Hematopoietic multipotent progenitor cell (in vitro differentiated cells): ENCODE measurements around the gene SLC17A9. TPM values are rescaled to one million over a fixed set of nuclear protein-coding genes. Genes with fewer than 3 reads are reported as not detected.

Experiments used
- DNase-seq, 3 donors: peaks; one replicate each; pipeline ENCODE4 v3.0.0-alpha.2; 2011 to 2015; ENCODE audit warnings: low read depth in 2 of 3, low spot score in 2 of 3
- total RNA-seq: library from RNA; depleted of rRNA; stranded (reverse); fragments of >200 nt; gene quantifications from one replicate; pipeline ENCODE4 v1.2.3, GENCODE V29; 2012

Gene SLC17A9
- total RNA-seq, 1 donor, result 28.8 TPM

GRCh38 chr20:62997417-62998035 is 45.0 kb downstream of the SLC17A9 start:
- no peak for DNase-seq

DNA sequence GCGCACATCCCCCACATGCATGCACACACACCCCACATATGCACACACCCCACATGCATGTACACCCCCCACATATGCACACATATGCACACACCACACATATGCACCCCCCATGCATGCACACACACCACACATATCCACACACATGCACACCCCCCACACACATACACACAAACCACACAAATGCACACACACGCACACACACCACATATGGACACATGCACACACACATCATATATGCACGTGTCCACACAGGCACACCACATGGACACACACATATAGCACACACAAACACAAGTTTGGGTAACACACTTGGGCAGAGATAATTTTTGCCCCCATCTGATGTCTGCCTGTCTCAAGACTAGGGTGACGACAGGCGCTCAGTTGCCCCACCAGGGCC is 45.9 kb downstream of the SLC17A9 start:
- DNase-seq, result no peak

DNA sequence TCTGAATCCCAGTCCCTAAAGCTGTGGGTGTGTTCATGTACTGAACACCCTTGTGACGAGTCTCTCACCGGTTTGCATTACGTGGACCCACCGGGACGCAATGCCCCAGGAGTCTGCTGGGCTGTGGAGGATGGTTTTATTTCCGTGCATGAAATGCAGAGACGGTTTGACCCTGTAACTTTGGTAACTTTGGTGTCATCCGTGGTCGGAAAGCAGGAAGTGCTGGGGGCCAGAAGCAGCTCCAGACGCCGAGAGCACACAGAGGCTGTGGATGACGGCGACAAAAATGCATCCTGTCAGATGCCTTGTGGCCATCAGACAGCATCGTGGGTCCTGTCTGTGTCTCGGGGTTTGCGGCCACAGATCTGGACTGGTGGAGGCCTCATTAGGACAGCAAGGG is 47.1 kb downstream of the SLC17A9 start:
- peak in 2 of 3 donors; percentile 53 to 64 for DNase-seq

DNA sequence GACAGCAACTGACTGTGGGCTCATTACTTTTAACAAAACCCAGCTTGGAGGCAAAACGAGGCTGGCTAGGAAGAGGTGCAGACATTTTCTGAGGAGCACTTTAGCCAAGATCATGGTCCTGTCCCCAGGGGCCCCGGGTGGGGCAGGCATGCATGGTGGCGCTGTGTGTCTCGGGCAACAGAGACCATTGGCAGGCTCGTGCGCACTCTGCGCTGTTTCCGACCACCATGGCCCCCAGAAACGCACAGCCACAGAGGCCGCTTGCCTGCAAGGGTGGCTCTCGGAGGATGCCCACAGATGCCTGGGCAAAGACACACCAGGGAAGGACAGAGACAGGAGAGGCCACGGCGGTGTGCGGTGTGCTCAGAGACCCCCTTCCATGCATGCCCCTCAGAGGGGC is 47.5 kb downstream of the SLC17A9 start:
- DNase-seq, result no peak

GRCh38 chr20:63000958-63001357 is 48.4 kb downstream of the SLC17A9 start:
- no peak for DNase-seq

DNA sequence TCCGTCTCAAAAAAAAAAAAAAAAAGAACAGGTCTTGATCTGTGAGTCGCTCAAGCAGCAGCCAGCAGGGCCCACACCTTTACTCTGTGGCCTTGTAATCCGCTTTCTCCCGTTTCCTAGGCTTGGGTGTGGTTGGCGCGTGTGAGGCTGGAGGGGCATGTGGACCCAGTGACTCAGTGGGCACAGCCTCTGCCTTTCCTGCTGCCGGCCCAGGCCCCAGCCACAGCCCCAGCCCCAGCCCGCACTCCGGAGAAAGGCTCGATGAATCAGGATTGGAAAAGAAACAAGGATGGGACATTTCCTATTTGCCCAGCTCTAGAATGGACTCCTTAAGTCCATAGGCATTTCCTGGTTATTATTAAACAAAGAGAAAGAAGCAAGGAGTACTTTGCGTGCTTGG is 50.0 kb downstream of the SLC17A9 start:
- no peak for DNase-seq

DNA sequence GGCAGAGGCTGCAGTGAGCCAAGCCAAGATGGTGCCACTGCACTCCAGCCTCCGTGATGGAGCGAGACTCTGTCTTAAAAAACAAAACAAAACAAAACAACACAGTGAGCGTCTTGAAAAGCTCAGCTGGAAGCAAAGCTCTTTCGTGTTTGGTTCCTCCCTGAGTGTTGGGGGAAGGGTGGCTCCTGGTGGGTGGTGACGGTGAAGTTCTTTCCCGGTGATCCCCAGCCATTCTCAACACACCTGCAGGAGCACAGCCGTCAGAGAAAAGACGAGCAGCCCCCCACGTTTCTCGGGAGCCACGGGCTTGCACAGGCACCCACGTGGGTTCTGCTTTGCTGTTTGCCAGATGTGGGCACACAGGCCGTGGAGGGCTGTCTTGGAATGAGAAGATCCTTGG is 51.0 kb downstream of the SLC17A9 start:
- DNase-seq, result no peak

GRCh38 chr20:63004607-63005364 is 52.3 kb downstream of the SLC17A9 start:
- DNase-seq, result no peak

GRCh38 chr20:63005365-63005861 is 52.9 kb downstream of the SLC17A9 start:
- DNase-seq, result no peak

GRCh38 chr20:63005862-63006539 is 53.5 kb downstream of the SLC17A9 start:
- no peak for DNase-seq

DNA sequence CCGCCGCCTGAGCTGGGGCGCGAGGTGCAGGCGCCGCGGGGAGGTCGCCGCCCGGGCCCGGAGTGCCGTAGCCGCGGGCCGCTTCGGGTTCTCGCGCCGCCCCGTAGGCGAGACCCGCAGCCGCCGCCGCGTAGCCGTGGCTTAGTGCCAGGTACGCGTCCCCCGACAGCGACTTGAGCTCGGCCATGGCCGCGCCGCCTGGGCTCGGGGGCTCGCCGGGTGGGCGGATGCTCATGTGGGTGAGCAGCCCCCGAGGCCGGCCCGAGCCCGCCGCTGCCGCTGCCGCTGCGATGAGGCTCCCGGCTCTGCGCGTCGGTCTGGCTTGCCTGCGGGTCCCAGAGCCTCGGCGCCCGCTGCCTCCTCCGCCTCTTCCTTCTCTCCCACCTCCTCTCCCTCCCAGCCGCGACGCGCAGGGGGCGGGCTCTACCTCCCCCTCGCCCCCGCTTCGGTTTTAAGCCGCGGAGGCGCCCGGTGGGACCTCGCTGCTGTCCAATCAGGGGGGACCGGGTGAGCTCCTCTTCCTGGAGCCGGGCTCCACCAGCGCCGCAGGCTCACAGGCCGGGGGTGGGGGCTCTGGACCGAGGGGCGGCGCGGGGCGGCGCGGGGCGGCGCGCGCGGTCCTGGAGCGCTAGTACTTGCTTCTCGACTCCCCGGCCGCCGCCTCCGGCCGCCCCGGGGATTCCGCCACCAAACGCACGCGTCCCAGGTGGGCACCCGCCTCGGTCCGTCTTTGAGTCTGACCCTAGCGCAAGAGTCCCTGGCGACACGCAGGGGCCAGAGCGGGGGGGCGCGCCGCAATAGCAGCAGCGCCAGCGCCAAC is 54.2 kb downstream of the SLC17A9 start, which contains the start of gene BHLHE23:
Gene BHLHE23 (minus strand): TSS at position 425 of the 820 bp plus-strand sequence. CDS start 190 bp downstream, at position 235.
- peak in 2 of 3 donors; percentile 50 to 61 for DNase-seq

DNA sequence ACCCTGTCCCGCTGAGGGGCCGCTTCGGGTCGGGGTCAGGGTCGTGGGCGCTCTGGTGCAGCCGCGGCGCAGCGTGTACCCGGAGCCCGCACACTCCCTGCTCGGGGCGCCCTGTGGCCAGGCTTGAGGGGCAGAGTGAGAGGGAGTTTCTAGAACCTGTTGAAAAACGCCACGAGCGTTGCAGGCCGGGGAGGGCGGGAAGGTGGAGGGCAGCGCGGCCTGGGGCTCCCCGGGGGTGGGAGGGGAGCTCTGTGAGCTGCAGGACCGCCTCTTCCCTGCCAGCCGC is 54.8 kb downstream of the SLC17A9 start:
- no peak for DNase-seq

DNA sequence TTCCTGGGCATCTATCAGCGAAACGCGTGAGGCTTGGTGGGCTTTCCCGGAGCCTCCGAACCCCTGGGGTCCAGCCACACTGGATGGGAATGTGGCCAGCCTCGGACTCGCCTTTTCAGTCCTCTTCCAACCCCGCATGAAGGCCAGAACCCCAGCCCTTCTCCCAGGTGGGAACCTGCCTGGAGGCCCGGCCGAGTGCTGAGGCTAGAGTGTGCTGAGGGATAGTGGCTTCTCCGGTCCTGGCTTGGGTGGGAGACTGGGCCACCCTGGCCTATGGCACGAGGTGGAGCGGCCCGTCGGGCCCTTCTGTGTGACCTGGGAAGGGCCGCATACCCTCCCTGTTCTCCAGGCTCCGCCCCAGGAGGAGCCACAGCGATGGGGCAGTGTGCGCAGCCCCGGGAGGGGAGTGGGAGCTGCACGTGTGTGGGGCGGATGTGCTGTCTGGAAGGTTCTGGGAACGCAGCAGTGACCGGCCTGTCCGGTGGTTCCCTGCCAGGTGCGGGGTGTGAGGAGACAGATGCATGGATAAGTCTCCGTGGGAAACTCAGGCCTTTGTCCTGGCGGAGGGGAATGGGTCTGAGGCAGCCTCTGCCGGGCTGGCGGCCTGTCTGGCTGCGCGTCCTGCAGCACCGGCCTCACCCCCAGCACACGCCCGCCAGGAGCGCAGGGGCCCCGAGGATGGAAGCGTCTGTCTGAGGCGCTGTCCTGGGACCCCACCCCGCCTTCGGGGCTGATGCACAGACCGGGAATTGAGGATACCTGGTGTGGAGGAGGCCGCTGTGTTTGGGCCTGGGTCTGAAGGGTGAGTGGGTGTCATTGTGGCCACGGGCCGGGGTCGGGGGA is 55.4 kb downstream of the SLC17A9 start:
- DNase-seq, result no peak

DNA sequence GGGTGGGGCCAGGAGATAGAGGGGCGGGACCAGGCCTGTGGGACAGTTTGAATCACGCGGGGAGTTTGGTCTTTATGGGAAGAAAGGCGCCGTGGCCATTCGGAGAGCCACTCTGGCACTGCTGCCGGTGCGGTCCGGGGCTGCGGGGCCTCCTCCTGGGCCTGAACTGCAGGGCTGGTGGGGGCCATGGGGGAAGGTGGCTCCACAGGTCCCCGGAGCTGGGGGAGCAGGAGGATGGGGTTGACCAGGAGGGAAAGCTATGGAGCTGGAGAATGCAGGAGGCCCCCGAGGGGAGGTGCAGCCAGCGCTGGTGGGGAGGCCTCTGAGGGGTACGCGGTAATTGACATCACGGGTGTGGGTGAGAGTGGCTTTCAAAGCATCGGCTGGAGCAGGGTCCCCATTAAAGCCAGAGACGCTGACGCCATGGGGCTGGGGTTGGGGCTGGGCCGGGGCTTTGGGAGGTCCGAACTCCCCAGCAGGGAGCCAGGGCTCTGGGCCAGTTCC is 56.1 kb downstream of the SLC17A9 start:
- DNase-seq, result no peak

- peak; percentile 77 to 88 (median 78) for DNase-seq
Observed at GRCh38 chr20:63009045-63009961, 56.8 kb downstream of the SLC17A9 start.

DNA sequence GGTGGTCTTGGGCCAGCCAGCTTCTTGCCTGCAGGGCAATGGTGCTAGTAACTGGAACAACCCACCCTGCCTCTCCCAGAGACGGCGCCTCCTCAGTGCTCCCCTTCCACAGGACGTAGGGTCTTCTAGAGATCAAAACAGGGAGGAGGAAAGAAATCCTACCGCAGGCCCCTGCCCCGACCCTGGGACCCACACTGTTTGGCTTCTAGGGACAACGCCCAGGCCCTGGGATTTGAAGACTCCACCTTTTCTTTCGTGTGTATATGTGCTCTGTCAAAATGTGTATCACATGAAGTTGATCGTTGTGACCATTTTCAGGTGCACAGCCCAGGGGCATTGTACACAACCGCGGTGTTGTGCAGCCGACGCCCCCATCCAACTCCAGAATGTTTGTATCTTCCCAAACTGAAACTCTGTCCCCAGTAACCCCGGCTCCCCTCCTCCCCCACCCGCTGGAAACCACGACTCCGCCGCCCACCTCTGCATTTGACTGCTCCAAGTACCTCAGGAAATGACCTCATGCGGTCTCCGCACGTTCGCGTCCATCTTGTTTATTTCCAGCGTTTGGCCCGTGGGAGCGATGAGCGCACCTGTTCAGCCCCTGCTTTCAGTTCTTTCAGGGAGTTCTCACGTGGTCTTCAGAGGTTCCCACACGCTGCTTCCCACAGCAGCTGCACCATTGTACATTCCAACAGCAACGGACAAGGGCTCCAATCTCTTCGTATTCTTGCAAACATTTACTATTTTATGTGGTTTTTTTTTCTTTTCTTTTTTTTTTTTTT is 57.7 kb downstream of the SLC17A9 start:
- peak; percentile 54 to 86 (median 84) for DNase-seq

DNA sequence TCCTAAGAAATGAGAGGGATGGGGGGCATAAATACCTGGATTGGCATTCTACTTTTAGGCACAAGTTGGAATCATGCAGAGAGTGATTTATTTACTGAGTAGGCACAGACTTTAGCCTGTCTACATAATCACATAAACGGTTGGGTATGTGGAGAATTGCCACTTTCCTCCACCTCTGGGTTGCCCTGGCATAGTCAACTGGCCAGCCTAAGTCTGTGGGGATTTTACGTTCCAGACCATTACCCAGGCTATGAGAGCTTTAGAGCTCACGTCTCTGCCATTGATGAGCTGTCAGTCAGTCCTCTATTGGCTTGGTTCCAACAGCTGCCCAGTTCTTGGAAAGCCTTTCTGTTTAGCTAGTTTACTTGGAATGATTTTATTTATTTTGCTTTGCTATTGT is 59.3 kb downstream of the SLC17A9 start:
- DNase-seq, result no peak

DNA sequence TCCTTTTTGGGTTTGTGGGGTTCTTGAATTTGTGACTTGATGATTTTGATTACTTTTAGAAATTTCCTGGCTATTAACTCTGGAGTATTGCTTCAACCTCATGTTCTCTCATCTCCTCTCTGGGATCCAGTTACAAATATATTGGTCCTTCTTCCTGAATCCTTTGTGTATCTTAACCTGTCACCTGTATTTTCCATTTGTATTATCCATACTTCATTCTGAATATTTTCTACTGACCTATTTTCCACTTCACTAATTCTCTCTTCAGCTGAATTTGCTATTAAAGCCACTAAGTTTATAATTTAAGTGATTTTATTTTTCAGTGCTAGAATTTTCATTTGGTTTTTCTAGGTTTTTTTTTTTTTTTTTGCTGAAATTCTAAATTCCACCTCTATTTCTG is 60.7 kb downstream of the SLC17A9 start:
- no peak for DNase-seq
